K562 (cell line): ENCODE data around the gene TIPIN. TPM values are rescaled to one million over a fixed set of nuclear protein-coding genes. Genes with fewer than 3 reads are reported as not detected.

Experiments used
- BACH1 ChIP-seq: fragments of 200-800 bp; sonication (Bioruptor generic); IDR thresholded peaks from 2 replicates; pipeline ENCODE4 v1.6.1; 2016; ENCODE audit warnings: missing genetic modification characterization, missing compliant biosample characterization
- CBFA2T3 ChIP-seq: fragments of 450-650 bp; IDR thresholded peaks from 2 replicates; pipeline ENCODE4 v1.6.1; 2017
- CCAR2 ChIP-seq: fragments of 200-400 bp; formaldehyde crosslinking; IDR thresholded peaks from 2 replicates; pipeline ENCODE4 v1.6.1; 2017; ENCODE audit warnings: mild to moderate bottlenecking, low read depth, low read length
- EP300 ChIP-seq: IDR thresholded peaks from 2 replicates; pipeline ENCODE4 v1.6.1; 2012; ENCODE audit warnings: low read length, improper control_type of control experiment
- EP400 ChIP-seq: fragments of 450-650 bp; IDR thresholded peaks from 2 replicates; pipeline ENCODE4 v1.6.1; 2017; ENCODE audit warnings: antibody characterized with exemption, mild to moderate bottlenecking, moderate library complexity
- GTF2F1 ChIP-seq: IDR thresholded peaks from 2 replicates; pipeline ENCODE4 v1.6.1; 2011; ENCODE audit warnings: low read depth, low read length, improper control_type of control experiment
- HNRNPK ChIP-seq: fragments of 200-400 bp; formaldehyde crosslinking; IDR thresholded peaks from one replicate; pipeline ENCODE4 v1.6.1; 2018; ENCODE audit warnings: mild to moderate bottlenecking, low read depth, low read length; ENCODE audit not compliant: poor library complexity, severe bottlenecking
- JUN ChIP-seq, 2 experiments: sonication (generic) in 1 of 2; formaldehyde crosslinking in 1 of 2; IDR thresholded peaks; 2 replicates each; pipeline versions ENCODE4 v1.6.1 to v1.8.0; 2012 to 2022; ENCODE audit warnings: borderline replicate concordance in 2 of 2, mild to moderate bottlenecking in 2 of 2, improper control_type of control experiment in 1 of 2, low read depth in 1 of 2, low read length in 1 of 2, missing genetic modification reagents in 1 of 2
- JUNB ChIP-seq: fragments of 450-650 bp; formaldehyde crosslinking; conservative IDR thresholded peaks from 2 replicates; pipeline ENCODE4 v1.4.0; 2020; ENCODE audit warnings: mild to moderate bottlenecking
- JUND ChIP-seq, 2 experiments: IDR thresholded peaks; 2 replicates in 1 of 2; 3 replicates in 1 of 2; pipeline ENCODE4 v1.6.1; 2011; ENCODE audit warnings: borderline replicate concordance in 2 of 2, low read depth in 2 of 2, low read length in 2 of 2, improper control_type of control experiment in 1 of 2, missing biosample characterization in 1 of 2, missing genetic modification characterization in 1 of 2, missing genetic modification reagents in 1 of 2
- MEF2D ChIP-seq: conservative IDR thresholded peaks from 2 replicates; pipeline ENCODE4 v1.6.1; 2016; ENCODE audit warnings: low read depth, missing genetic modification characterization, missing compliant biosample characterization
- PURB ChIP-seq: sonication (generic); formaldehyde crosslinking; IDR thresholded peaks from 2 replicates; pipeline ENCODE4 v1.9.0; 2021; ENCODE audit warnings: low read depth, mild to moderate bottlenecking, missing genetic modification reagents
- RHOXF2B ChIP-seq: fragments of 250-450 bp; sonication (Bioruptor Pico); conservative IDR thresholded peaks from 2 replicates; pipeline ENCODE4 v1.5.1; 2021
- SMARCE1 ChIP-seq: fragments of 450-650 bp; IDR thresholded peaks from 2 replicates; pipeline ENCODE4 v1.7.1; 2016; ENCODE audit warnings: mild to moderate bottlenecking
- YY1 ChIP-seq, 3 experiments: IDR thresholded peaks; 2 replicates each; pipeline ENCODE4 v1.6.1; 2011; ENCODE audit warnings: low read length in 2 of 3, mild to moderate bottlenecking in 2 of 3, moderate library complexity in 2 of 3, borderline replicate concordance in 1 of 3, control low read depth in 1 of 3, low read depth in 1 of 3; ENCODE audit not compliant: insufficient read depth in 3 of 3, insufficient replicate concordance in 2 of 3, control insufficient read depth in 1 of 3, insufficient read length in 1 of 3; ENCODE audit errors: extremely low read depth in 1 of 3
- ZNF324 ChIP-seq: fragments of 250-450 bp; sonication (Bioruptor Pico); IDR thresholded peaks from 2 replicates; pipeline ENCODE4 v1.4.0; 2020; ENCODE audit warnings: mild to moderate bottlenecking
- polyA plus RNA-seq, 8 experiments: library from polyadenylated mRNA; depleted of rRNA in 4 of 8; stranded (reverse) in 5 of 8; unstranded in 3 of 8; fragments of >200 nt; fragmentation: Nextera tagmentation in 2 of 8; fragmentation: Illumina TruSeq in 1 of 8; extraction: Ambion mirVana in 2 of 8; extraction: Trizol in 1 of 8; gene quantifications; 2 replicates each; pipeline versions ENCODE4 v1.2.1 to v1.2.3, GENCODE V29; 2011 to 2014; ENCODE audit warnings: inconsistent platforms in 1 of 8, missing spikeins in 1 of 8
- total RNA-seq, 7 experiments: library from RNA; depleted of rRNA in 6 of 7; stranded (reverse); fragments of >200 nt in 6 of 7; fragmentation: Illumina TruSeq in 2 of 7; extraction: Trizol in 2 of 7; gene quantifications; 2 replicates each; pipeline versions ENCODE4 v1.2.1 to v1.2.3, GENCODE V29; 2011 to 2021; ENCODE audit warnings: low replicate concordance in 1 of 7
- TF ChIP-seq, protein P1 (sequence below): sonication (generic); formaldehyde crosslinking; IDR thresholded peaks from 2 replicates; pipeline ENCODE4 v1.8.0; 2022; ENCODE audit warnings: mild to moderate bottlenecking, missing genetic modification reagents
- TF ChIP-seq, protein P2 (sequence below): fragments of 450-650 bp; IDR thresholded peaks from 2 replicates; pipeline ENCODE4 v1.6.1; 2017; ENCODE audit warnings: antibody characterized with exemption, mild to moderate bottlenecking
- TF ChIP-seq, protein P3 (sequence below): fragments of 450-650 bp; formaldehyde crosslinking; IDR thresholded peaks from 2 replicates; pipeline ENCODE4 v1.4.0; 2020; ENCODE audit warnings: mild to moderate bottlenecking, moderate library complexity

TIPIN gene
- total and polyA plus RNA-seq, 9 of the 15 experiments (the other 6 are each of a cell fraction or from before 2014, with no cell fraction given): 22.9 to 61.4 (median 42.0) TPM

GRCh38 chr15:66369773-66370651, 13.5 kb upstream of the TIPIN start (continued):
- TF ChIP-seq RHOXF2B (CRISPR knock-in tag) (no peak), MEF2D (tag) (no peak), JUN (IDR thresholded peaks at IDR 0.05; ENCODE audit: borderline replicate concordance, low read depth, low read length) (peak; percentile 47; the same call in 1 of the 2 replicates), JUN (CRISPR knock-in tag; IDR thresholded peaks at IDR 0.05; ENCODE audit: borderline replicate concordance) (no peak), SMARCE1 (no peak), EP300 (0 out of 2 replicates have a peak, but pooled peaks have one; percentile 40), HNRNPK (no peak), EP400 (peak; percentile 69), BACH1 (tag) (peak; percentile 41; the same call in 1 of the 2 replicates), ZNF324 (CRISPR knock-in tag) (no peak), CCAR2 (no peak), JUND (IDR thresholded peaks at IDR 0.05; ENCODE audit: borderline replicate concordance, low read depth, low read length) (peak; percentile 72), JUND (tag; IDR thresholded peaks at IDR 0.05; ENCODE audit: borderline replicate concordance, low read depth, low read length) (peak; percentile 46; the same call in 1 of the 3 replicates), JUNB (CRISPR knock-in tag) (no peak), GTF2F1 (no peak), CBFA2T3 (peak; percentile 38; the same call in 1 of the 2 replicates), YY1 (IDR thresholded peaks at IDR 0.05; ENCODE audit: borderline replicate concordance in 1 of 3, control insufficient read depth in 1 of 3, extremely low read depth in 1 of 3, insufficient read depth in 3 of 3, insufficient read length in 1 of 3, insufficient replicate concordance in 2 of 3, low read depth in 1 of 3, low read length in 2 of 3) (no peak), PURB (CRISPR knock-in tag) (no peak)
- TF ChIP-seq, protein P1, sequence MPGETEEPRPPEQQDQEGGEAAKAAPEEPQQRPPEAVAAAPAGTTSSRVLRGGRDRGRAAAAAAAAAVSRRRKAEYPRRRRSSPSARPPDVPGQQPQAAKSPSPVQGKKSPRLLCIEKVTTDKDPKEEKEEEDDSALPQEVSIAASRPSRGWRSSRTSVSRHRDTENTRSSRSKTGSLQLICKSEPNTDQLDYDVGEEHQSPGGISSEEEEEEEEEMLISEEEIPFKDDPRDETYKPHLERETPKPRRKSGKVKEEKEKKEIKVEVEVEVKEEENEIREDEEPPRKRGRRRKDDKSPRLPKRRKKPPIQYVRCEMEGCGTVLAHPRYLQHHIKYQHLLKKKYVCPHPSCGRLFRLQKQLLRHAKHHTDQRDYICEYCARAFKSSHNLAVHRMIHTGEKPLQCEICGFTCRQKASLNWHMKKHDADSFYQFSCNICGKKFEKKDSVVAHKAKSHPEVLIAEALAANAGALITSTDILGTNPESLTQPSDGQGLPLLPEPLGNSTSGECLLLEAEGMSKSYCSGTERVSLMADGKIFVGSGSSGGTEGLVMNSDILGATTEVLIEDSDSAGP (CRISPR knock-in tag): peak; percentile 97
- TF ChIP-seq, protein P2, sequence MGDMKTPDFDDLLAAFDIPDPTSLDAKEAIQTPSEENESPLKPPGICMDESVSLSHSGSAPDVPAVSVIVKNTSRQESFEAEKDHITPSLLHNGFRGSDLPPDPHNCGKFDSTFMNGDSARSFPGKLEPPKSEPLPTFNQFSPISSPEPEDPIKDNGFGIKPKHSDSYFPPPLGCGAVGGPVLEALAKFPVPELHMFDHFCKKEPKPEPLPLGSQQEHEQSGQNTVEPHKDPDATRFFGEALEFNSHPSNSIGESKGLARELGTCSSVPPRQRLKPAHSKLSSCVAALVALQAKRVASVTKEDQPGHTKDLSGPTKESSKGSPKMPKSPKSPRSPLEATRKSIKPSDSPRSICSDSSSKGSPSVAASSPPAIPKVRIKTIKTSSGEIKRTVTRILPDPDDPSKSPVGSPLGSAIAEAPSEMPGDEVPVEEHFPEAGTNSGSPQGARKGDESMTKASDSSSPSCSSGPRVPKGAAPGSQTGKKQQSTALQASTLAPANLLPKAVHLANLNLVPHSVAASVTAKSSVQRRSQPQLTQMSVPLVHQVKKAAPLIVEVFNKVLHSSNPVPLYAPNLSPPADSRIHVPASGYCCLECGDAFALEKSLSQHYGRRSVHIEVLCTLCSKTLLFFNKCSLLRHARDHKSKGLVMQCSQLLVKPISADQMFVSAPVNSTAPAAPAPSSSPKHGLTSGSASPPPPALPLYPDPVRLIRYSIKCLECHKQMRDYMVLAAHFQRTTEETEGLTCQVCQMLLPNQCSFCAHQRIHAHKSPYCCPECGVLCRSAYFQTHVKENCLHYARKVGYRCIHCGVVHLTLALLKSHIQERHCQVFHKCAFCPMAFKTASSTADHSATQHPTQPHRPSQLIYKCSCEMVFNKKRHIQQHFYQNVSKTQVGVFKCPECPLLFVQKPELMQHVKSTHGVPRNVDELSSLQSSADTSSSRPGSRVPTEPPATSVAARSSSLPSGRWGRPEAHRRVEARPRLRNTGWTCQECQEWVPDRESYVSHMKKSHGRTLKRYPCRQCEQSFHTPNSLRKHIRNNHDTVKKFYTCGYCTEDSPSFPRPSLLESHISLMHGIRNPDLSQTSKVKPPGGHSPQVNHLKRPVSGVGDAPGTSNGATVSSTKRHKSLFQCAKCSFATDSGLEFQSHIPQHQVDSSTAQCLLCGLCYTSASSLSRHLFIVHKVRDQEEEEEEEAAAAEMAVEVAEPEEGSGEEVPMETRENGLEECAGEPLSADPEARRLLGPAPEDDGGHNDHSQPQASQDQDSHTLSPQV: peak; percentile 61
- TF ChIP-seq, protein P3, sequence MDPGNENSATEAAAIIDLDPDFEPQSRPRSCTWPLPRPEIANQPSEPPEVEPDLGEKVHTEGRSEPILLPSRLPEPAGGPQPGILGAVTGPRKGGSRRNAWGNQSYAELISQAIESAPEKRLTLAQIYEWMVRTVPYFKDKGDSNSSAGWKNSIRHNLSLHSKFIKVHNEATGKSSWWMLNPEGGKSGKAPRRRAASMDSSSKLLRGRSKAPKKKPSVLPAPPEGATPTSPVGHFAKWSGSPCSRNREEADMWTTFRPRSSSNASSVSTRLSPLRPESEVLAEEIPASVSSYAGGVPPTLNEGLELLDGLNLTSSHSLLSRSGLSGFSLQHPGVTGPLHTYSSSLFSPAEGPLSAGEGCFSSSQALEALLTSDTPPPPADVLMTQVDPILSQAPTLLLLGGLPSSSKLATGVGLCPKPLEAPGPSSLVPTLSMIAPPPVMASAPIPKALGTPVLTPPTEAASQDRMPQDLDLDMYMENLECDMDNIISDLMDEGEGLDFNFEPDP (CRISPR knock-in tag): no peak
